ENCODE measurements around the gene ADAM15.

DNA sequence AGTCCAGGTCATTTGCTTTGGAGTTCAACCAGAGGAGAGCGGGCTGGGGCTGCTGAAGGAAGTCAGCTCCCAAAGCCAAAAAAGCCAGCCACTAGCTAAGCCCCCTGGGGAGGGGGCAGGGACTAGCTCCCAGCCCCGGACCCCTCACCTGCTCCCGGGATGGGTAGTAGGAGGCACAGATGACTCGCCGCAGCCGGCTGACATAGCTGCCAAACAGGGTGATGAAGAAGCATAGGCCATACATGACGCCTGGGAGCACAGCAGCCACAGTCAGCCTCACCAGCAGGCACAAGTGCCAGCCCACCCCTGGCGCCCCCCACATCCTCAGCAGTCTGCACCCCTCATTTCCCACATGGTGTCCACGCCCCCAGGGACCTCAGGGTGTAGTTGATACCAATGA, 25.0 kb upstream of the ADAM15 start:
- TF ChIP-seq CTCF (IDR thresholded peaks at IDR 0.05; ENCODE audit: insufficient read depth, low read length, poor library complexity, severe bottlenecking) (no peak), EZH2phosphoT487 (conservative IDR thresholded peaks at IDR 0.05; ENCODE audit: low read length) (no peak)
